Hindlimb muscle (tissue), 1 donor: ENCODE data around the gene CSHL1. TPM values are rescaled to one million over a fixed set of nuclear protein-coding genes. Genes with fewer than 3 reads are reported as not detected.
"Not testable (repeated sequence)": the region's sequence is repeated elsewhere in the genome, so short reads cannot be mapped to it uniquely, and the experiment has no call there.

Source experiments
- DNase-seq: peaks from one replicate; pipeline ENCODE4 v3.0.0-alpha.2; 2013
- polyA plus RNA-seq: library from polyadenylated mRNA; unstranded; fragments of 120-200 nt; gene quantifications from one replicate; pipeline ENCODE4 v1.2.1, GENCODE V29; 2013; ENCODE audit not compliant: insufficient read length

The CSHL1 gene
- polyA plus RNA-seq, 1 donor = not detected

DNA sequence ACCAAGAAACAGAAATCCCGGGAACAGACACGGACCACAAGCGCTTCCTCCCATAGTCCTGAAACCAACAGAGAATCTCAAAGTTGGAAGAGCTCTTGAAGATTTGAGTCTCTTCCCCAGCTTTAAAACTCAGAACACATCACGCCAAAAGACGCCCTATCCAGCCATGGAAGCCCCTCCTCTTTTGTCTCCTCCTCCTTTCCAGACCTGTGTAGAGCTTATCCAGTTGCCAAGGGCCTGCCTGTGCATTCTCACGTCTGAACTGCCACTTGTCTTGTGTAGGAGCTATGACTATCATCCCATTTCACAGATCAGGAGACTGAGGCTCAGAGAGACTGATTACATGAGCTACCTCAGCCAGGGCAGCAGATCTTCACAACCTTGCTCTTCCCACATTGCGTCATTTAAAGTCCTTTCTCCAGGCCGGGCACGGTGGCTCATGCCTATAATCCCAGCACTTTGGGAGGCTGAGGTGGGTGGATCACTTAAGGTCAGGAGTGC lies 28.4 kb downstream of the CSHL1 start:
- DNase-seq = not testable (repeated sequence)

DNA sequence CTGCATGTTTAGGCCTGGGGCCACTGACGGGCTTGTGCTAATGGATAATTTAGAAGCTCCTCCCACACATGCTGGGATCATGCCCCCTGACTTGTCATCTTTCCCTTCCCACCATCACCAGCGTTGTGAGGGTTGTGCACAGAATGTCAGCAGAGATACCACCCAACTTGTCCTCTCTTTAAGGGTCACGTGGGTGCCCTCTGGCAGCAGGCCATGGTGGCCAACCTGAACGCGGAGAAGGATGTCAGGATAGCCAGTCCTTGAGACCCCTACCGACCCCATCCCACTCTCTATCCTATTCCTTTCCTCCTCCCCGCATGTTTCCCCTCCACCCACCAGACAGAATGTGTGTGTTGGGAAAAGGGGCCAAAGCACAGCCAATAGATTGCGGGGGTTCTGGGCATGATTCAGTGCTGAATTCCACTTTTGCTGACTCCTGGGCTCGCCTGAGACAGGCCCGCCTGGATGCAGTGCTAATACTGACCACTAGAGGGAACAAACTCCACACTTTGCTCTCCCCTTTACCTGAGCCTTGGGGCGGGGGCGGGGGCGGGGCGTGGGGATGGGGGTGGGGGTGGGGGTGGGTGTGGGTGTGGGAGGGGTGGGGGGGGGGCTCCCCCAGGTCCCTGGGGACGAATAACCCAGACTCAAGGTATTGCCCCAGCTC lies 29.0 kb downstream of the CSHL1 start, which contains the start of gene GH2:
Gene GH2, minus strand, starts transcription at position 10 of the 667 bp plus-strand sequence. CDS start 143 bp downstream, outside the sequence.
- DNase-seq = peak; percentile 29

DNA sequence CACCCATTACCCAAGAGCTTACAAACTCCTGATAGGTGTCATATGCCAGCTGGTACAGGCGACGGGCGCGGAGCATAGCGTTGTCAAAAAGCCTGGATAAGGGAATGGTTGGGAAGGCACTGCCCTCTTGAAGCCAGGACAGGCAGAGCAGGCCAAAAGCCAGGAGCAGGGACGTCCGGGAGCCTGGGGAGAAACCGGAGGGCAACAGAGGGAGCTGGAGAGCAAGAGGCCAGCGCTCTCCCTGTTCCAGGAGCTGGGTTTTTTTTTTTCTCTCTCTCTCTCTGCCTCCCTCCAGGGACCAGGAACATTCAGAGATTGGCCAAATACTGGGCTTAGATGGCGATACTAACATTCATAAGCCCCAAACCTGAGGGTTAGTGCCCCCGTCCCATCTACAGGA lies 29.7 kb downstream of the CSHL1 start:
- DNase-seq = not testable (repeated sequence)

DNA sequence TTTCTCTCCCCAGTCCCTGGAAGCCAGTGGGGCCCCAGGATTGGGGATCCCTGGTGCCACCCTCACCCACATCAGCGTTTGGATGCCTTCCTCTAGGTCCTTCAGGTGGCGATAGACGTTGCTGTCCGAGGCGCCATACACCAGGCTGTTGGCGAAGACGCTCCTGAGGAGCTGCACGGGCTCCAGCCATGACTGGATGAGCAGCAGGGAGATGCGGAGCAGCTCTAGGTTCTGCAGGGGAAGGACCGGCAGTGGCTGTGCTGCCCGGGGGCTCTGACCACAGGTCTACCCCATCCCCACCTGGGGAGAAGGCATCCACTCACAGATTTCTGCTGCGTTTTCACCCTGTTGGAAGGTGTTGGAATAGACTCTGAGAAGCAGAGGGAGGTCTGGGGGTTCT lies 30.4 kb downstream of the CSHL1 start:
- no peak for DNase-seq

DNA sequence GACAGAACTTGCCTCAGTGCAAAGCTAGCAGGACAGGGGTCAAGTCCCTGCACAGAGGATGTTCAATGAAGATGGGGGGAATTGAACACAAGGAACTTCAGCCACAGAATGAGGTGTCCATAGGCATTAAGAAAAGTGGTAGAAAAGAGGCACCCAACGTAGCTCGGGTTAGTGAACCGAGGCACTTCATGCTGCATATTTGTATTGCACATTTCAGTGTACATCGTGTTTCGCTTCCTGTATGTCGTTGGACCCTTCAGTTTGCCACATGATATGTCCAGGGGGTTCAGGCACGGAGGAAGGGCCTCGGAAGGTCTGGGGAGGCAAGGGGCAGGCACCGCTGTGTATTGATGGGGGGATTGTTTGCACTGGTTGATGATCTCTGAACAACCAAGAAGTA lies 32.6 kb downstream of the CSHL1 start:
- DNase-seq = not testable (repeated sequence)

DNA sequence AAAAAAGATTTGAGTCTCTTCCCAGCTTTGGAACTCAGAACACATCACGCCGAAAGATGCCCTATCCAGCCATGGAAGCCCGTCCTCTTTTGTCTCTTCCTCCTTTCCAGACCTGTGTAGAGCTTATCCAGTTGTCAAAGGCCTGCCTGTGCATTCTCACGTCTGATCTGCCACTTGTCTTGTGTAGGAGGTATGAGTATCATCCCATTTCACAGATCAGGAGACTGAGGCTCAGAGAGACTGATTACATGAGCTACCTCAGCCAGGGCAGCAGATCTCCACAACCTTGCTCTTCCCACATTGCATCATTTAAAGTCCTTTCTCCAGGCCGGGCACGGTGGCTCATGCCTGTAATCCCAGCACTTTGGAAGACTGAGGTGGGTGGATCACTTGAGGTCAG lies 36.4 kb downstream of the CSHL1 start:
- not testable (repeated sequence) for DNase-seq

DNA sequence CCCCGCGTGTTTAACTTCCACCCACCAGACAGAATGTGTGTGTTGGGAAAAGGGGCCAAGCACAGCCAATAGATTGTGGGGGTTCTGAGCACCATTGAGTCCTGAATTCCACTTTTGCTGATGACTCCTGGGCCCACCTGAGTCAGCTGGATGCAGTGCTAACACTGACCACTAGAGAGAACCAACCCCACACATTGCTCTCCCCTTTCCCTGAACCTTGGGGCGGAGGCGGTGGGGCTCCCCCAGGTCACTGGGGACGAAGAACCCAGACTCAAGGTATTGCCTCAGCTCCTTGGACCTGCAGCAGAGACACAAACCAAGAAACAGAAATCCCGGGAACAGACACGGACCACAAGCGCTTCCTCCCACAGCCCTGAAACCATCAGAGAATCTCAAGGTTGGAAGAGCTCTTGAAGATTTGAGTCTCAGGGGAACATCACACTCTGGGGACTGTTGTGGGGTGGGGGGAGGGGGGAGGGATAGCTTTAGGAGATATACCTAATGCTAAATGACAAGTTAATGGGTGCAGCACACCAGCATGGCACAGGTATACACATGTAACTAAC lies 36.9 kb downstream of the CSHL1 start:
- DNase-seq = not testable (repeated sequence)

DNA sequence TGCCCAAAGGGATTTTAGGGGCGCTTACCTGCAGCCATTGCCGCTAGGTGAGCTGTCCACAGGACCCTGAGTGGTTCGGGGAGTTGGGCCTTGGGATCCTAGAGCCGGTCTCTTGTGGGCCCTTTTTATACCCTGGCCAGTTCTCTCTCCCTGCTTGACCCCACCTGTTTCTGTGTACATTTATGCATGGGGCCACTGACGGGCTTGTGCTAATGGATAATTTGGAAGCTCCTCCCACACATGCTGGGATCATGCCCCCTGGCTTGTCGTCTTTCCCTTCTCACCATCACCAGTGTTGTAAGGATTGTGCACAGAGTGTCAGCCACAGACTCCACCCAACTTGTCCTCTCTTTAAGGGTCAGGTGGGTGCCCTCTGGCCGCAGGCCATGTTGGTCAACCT lies 37.5 kb downstream of the CSHL1 start, which contains the start of gene CSH2:
Gene CSH2, minus strand, starts transcription at position 101 of the 400 bp plus-strand sequence. Its CDS starts 63 bp downstream, at position 38.
- DNase-seq = not testable (repeated sequence)

DNA sequence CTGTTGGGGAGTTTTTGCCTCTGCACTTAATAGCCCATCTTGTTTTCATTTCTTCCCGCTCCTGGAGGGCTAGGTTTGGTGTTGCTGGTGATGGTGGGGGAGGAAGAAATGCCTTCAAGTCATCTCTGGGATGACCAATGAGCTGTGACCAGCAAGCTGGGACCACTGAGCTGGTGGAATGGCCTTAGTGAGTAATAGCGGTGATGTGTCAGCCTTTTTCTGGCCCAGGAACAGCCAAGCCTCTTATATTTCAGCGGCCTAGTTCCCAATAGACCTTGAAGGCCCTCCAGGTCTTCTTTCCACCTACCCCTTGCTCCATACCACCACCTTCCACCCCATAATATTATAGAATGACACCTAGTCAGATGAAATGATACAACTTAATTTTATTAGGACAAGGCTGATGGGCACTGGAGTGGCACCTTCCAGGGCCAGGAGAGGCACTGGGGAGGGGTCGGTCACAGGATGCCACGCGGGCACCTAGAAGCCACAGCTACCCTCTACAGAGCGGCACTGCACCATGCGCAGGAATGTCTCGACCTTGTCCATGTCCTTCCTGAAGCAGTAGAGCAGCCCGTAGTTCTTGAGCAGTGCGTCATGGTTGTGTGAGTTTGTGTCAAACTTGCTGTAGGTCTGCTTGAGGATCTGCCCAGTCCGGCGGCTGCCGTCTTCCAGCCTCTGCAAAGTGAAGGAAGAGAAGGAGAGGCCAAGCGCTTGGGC lies 39.3 kb downstream of the CSHL1 start:
- not testable (repeated sequence) for DNase-seq

DNA sequence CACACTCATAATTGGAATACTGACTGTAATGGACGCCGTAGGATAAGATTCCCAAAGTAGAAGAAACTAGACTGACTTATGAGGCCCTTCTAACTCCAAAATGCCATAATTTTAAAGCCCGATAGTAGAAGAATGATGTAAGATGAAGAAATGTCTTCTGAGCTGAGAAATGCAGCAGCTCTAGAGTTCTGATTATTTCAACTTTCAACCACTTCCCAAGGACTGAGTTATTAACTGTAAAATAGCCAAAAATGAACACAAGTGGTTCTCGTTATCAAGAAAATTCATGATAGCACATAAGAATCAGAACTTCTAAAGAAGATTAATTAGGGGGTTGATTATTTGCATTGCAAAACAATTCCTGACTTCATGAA lies 40.8 kb downstream of the CSHL1 start:
- DNase-seq = not testable (repeated sequence)

DNA sequence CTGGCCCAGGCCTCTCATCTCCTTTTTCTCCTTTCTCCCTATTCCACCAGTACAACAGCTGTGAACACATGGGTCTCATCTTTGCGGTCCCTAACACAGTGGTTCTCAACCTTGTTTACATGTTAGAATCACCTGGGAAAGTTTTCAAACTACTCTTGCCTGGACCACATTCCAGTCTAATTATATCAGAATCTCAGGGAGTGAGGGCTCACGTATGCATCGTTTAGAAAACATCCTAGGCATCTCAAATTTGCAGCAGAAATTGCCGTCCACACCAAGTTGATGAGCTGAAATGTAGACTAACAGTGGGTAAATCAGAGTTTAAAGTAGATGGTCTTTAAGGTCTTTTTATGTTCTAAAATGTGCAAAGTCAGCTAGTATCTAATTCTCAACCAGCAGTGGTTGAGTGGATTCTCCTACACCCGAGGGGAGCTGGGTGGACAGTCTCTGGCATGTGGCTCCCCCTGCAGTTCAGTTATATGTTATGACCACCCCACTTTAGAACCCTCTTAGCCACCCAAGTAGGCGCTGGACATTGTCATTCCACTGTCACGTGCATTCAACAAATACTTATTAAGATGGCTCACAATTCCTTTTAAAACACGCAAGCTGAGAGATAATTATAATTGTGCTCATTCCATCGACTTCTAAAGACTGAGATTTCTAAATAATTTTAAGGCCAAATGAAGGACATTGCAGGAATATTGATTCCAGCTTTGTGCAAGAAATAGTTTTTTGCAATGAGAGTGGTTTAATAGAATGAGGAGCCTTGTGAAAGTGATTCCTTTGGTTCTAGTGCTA lies 41.4 kb downstream of the CSHL1 start:
- not testable (repeated sequence) for DNase-seq

DNA sequence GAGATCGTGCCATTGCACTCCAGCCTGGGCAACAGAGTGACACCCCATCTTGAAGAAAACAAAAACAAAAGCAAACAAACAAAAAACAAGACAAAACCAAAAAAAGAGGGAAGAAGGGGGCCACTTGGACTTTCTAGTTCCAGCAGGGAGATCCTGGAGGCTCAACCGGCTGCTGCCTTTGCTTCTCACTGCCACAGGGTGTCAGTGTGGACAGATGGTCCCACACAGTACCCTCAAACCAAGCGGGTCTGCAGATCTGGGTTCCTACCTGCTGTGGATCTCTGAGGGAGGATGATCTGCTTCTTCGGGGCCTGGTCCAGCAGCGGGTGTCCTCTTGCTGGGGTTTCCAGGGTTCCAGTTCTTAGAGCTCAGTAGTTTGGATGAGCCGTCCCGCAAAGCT lies 44.4 kb downstream of the CSHL1 start:
- not testable (repeated sequence) for DNase-seq

Other genes starting within 250 kb of the CSHL1 start
- 10.4 TPM for gene LIMD2, start 211.1 kb downstream of the CSHL1 start, polyA plus RNA-seq
- 32.5 TPM for gene STRADA, start 169.5 kb downstream of the CSHL1 start, polyA plus RNA-seq
- 47.8 TPM for gene CCDC47, start 137.7 kb downstream of the CSHL1 start, polyA plus RNA-seq
- 106 TPM for gene DDX42, start 137.1 kb downstream of the CSHL1 start, polyA plus RNA-seq
- gene PSMC5, start 83.8 kb downstream of the CSHL1 start, polyA plus RNA-seq = 96.2 TPM
- gene FTSJ3, start 83.6 kb downstream of the CSHL1 start, polyA plus RNA-seq = 35.5 TPM
- 28.6 TPM for gene SMARCD2, start 68.6 kb downstream of the CSHL1 start, polyA plus RNA-seq
- 0.61 TPM for gene CSH2, start 37.6 kb downstream of the CSHL1 start, polyA plus RNA-seq
- gene GH2, start 29.3 kb downstream of the CSHL1 start, polyA plus RNA-seq = not detected
- 0.50 TPM for gene CSH1, start 14.7 kb downstream of the CSHL1 start, polyA plus RNA-seq
- gene GH1, start 7.6 kb upstream of the CSHL1 start, polyA plus RNA-seq = not detected
- 4.4 TPM for gene CD79B, start 21.1 kb upstream of the CSHL1 start, polyA plus RNA-seq
- 66.3 TPM for gene SCN4A, start 61.7 kb upstream of the CSHL1 start, polyA plus RNA-seq
- gene PRR29, start 87.1 kb upstream of the CSHL1 start, polyA plus RNA-seq = 2.5 TPM
- 28.6 TPM for gene ICAM2, start 109.4 kb upstream of the CSHL1 start, polyA plus RNA-seq
- gene ERN1, start 218.9 kb upstream of the CSHL1 start, polyA plus RNA-seq = 5.9 TPM